ENCODE measurements around the gene SYCP3.

SYCP3 gene

DNA sequence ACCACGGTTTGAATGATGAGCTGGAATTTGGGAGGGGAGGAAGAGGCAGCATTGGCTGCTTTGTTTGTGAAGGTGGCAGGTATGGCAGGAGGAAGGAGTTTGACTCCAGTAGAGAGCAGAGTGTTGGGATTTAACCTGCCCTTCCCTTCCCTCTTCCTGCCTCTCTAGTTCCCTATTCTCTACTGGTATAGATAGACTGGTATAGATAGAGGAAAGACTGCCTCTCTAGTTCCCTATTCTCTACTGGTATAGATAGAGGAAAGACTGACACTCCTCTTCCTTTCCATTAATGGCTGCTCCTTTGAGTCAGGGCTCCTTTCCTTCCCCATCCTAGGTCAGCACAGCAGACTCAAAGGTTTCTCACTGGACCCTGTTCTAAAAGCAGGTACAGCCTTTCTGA lies 8.4 kb upstream of the SYCP3 start:
- no peaks in the 10 kb centered on the region for H3K9me3 ChIP-seq (ENCODE audit: control insufficient read depth, insufficient read depth, low read length)
- H3F3A ChIP-seq (ENCODE audit: control insufficient read depth, insufficient read depth), result 0 out of 2 replicates have a peak, but pooled peaks cover 9% of the 10 kb centered on the region
- no peak overlapping the region for H3K4me3 ChIP-seq (ENCODE audit: low read length)
- H4K20me1 ChIP-seq (ENCODE audit: control insufficient read depth, insufficient read depth, low read depth, low read length), result no peaks in the 10 kb centered on the region
- H3K79me2 ChIP-seq (ENCODE audit: control insufficient read depth, low read length), result no peaks in the 10 kb centered on the region
- no peaks in the 10 kb centered on the region for H3K9me2 ChIP-seq (replicated peaks; ENCODE audit: control insufficient read depth, low read length)
- H3K36me3 ChIP-seq (ENCODE audit: control insufficient read depth, low read length), result peaks cover 52% of the 10 kb centered on the region
- no peak overlapping the region for H3K27ac ChIP-seq (ENCODE audit: low read depth, low read length)
- no peaks in the 10 kb centered on the region for H3K27me3 ChIP-seq (ENCODE audit: control insufficient read depth, low read length)
- no peak for TF ChIP-seq EZH2phosphoT487 (IDR thresholded peaks at IDR 0.05; ENCODE audit: borderline replicate concordance, low read length)
- TF ChIP-seq, protein P1, sequence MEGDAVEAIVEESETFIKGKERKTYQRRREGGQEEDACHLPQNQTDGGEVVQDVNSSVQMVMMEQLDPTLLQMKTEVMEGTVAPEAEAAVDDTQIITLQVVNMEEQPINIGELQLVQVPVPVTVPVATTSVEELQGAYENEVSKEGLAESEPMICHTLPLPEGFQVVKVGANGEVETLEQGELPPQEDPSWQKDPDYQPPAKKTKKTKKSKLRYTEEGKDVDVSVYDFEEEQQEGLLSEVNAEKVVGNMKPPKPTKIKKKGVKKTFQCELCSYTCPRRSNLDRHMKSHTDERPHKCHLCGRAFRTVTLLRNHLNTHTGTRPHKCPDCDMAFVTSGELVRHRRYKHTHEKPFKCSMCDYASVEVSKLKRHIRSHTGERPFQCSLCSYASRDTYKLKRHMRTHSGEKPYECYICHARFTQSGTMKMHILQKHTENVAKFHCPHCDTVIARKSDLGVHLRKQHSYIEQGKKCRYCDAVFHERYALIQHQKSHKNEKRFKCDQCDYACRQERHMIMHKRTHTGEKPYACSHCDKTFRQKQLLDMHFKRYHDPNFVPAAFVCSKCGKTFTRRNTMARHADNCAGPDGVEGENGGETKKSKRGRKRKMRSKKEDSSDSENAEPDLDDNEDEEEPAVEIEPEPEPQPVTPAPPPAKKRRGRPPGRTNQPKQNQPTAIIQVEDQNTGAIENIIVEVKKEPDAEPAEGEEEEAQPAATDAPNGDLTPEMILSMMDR (IDR thresholded peaks at IDR 0.05; ENCODE audit: low read depth, low read length, poor library complexity, severe bottlenecking), result no peak
- no peak overlapping the region for H3K4me2 ChIP-seq (ENCODE audit: low read length)
- H3K4me1 ChIP-seq (ENCODE audit: control insufficient read depth, low read length), result peaks cover 52% of the 10 kb centered on the region

DNA sequence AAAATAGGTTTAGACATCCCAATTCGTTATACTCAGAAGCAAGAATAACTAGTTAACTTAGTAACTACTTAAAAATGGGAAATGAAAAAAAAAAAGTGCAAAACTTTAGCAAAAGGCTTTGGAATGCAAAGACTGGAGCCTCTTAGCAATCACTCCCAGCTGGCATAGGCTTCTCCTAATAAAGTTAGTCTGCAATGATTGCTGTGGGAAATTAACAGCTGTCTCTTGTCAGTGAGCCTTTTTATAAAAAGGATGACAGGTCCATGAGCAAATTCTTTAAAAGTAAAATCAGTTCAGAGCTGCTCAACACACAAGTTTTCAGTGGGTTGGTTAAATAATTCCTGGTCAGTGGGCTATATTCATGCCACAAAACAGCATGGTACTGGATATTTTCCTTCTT lies 7.4 kb upstream of the SYCP3 start:
- H3K27me3 ChIP-seq (ENCODE audit: control insufficient read depth, low read length), result no peaks in the 10 kb centered on the region
- H3K36me3 ChIP-seq (ENCODE audit: control insufficient read depth, low read length), result peaks cover 58% of the 10 kb centered on the region
- H3K4me2 ChIP-seq (ENCODE audit: low read length), result no peak overlapping the region
- 0 out of 2 replicates have a peak, but pooled peaks cover 9% of the 10 kb centered on the region for H3F3A ChIP-seq (ENCODE audit: control insufficient read depth, insufficient read depth)
- H3K9me2 ChIP-seq (replicated peaks; ENCODE audit: control insufficient read depth, low read length), result no peaks in the 10 kb centered on the region
- H4K20me1 ChIP-seq (ENCODE audit: control insufficient read depth, insufficient read depth, low read depth, low read length), result no peaks in the 10 kb centered on the region
- H3K4me1 ChIP-seq (ENCODE audit: control insufficient read depth, low read length), result peaks cover 62% of the 10 kb centered on the region
- no peaks in the 10 kb centered on the region for H3K79me2 ChIP-seq (ENCODE audit: control insufficient read depth, low read length)
- TF ChIP-seq, protein P1 (IDR thresholded peaks at IDR 0.05; ENCODE audit: low read depth, low read length, poor library complexity, severe bottlenecking), result no peak
- no peak for TF ChIP-seq EZH2phosphoT487 (IDR thresholded peaks at IDR 0.05; ENCODE audit: borderline replicate concordance, low read length)
- H3K4me3 ChIP-seq (ENCODE audit: low read length), result no peak overlapping the region
- H3K9me3 ChIP-seq (ENCODE audit: control insufficient read depth, insufficient read depth, low read length), result no peaks in the 10 kb centered on the region
- H3K27ac ChIP-seq (ENCODE audit: low read depth, low read length), result no peak overlapping the region

DNA sequence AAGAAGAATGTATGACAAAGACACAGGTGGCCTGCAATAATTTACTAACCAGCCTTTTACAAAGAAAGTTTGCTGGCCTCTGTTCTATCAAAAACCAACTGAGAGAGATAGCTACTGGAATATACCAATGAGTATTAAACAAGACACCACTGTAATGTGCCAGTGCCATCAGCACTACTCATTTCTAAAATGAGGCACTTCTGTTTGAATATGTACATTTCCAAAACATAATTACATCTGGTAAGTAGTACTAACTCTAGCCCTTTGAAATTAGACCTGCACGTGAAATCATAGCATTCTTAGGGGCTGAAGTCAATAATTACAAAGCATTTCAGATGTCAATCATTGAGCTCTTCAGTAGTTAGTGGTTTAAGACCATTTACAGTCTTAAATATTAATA lies 6.9 kb upstream of the SYCP3 start:
- Histone ChIP-seq H3K27ac (ENCODE audit: low read depth, low read length) (peak overlapping the region; percentile 94; the same call in 1 of the 2 replicates), H3F3A (ENCODE audit: control insufficient read depth, insufficient read depth) (0 out of 2 replicates have a peak, but pooled peaks cover 9% of the 10 kb centered on the region), H3K4me3 (ENCODE audit: low read length) (no peak overlapping the region), H3K27me3 (ENCODE audit: control insufficient read depth, low read length) (no peaks in the 10 kb centered on the region), H3K9me2 (replicated peaks; ENCODE audit: control insufficient read depth, low read length) (no peaks in the 10 kb centered on the region), H3K79me2 (ENCODE audit: control insufficient read depth, low read length) (no peaks in the 10 kb centered on the region), H4K20me1 (ENCODE audit: control insufficient read depth, insufficient read depth, low read depth, low read length) (no peaks in the 10 kb centered on the region), H3K9me3 (ENCODE audit: control insufficient read depth, insufficient read depth, low read length) (no peaks in the 10 kb centered on the region), H3K4me2 (ENCODE audit: low read length) (peak overlapping the region; percentile 94), H3K36me3 (ENCODE audit: control insufficient read depth, low read length) (peaks cover 56% of the 10 kb centered on the region), H3K4me1 (ENCODE audit: control insufficient read depth, low read length) (peaks cover 67% of the 10 kb centered on the region)
- TF ChIP-seq, protein P1 (IDR thresholded peaks at IDR 0.05; ENCODE audit: low read depth, low read length, poor library complexity, severe bottlenecking), result no peak
- no peak for TF ChIP-seq EZH2phosphoT487 (IDR thresholded peaks at IDR 0.05; ENCODE audit: borderline replicate concordance, low read length)
